HG02943 (cell line): ENCODE data around the gene CD99.
"Not testable (repeated sequence)": the region's sequence is repeated elsewhere in the genome, so short reads cannot be mapped to it uniquely, and the experiment has no call there.

Experiments used
- ATAC-seq: cut with Tn5 transposase; IDR thresholded peaks from one replicate; pipeline ENCODE4 v1.9.1; 2021; ENCODE audit warnings: mild to moderate bottlenecking, low read depth, moderate library complexity; ENCODE audit not compliant: unreplicated experiment

CD99 gene

DNA sequence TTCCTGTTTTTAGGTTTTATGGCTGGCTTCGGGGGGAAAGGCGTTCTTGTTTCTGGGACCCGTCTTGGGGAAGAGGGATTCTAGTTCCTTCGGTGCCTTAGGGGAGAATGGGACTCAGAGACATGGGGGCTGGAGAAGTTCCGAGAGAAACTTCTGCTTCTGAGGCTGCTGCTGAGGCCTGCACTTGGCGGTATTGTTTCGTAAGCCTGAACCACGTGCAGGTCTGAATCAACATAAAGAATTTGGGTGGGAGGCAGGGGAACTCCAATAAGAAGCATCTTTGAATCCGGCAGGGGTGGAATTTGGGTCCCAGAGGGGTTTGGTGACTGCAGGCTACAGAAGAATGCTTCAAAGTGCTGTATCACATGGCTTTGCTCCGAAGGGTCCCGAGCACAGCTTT, 75.8 kb downstream of the CD99 start:
- no peak for ATAC-seq

DNA sequence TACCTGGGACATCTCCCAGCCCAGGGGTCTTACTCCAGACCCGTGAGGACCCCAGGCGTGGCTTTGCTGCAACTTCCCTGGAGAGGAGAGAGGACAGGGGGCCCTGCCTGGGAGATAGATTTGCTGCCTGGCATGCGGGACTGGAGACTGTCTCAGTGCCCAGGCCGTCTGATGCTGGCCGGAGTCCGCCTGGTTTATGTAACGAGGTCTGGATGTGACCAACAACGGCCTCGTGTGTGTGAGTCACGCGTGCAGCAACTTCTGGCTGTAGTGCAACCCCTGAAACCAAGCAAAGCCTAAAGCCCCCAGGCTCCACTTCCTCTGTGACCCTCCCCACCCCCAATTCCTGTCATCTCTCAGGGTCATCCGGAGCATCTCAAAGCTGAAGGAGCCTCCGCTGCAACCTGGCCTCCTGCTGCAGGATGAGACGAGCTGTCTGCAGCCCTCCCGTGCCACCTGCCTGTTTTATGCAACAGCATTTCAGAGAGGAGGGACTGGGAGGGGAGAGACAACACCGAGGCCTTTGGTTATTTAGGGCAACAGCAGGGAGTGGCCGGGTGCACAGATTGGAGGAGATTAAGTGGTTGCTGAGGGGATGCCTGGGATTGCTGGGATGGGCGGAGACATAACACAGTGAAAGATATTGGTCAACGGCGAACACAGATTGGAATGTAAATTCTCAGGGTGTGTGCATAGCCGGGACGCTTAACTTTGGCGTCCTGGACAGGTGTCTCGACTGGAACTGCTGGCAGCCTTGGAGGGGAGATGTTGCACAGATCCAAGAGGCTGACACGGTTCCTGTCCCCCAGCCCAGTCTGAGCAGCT, 76.7 kb downstream of the CD99 start:
- no peak for ATAC-seq

DNA sequence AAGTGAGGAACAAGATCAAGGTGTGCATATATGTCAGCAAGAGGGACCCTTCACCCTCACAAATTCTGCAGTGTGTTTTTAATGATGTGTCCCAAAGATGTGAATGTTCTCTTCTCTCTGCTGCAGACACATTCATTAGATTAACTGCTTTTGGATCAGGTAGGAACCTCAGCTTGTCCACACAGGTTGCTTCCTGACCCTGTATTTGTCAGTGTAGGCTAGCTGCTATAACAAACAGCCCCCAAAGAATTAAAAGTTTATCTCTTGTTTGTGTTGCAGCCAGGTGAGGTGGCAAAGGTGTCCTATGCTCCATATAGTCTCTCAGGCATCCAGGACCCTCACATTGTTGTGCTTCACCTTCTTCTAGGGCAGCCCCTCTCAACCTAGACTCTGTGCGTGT, 78.5 kb downstream of the CD99 start:
- no peak for ATAC-seq

DNA sequence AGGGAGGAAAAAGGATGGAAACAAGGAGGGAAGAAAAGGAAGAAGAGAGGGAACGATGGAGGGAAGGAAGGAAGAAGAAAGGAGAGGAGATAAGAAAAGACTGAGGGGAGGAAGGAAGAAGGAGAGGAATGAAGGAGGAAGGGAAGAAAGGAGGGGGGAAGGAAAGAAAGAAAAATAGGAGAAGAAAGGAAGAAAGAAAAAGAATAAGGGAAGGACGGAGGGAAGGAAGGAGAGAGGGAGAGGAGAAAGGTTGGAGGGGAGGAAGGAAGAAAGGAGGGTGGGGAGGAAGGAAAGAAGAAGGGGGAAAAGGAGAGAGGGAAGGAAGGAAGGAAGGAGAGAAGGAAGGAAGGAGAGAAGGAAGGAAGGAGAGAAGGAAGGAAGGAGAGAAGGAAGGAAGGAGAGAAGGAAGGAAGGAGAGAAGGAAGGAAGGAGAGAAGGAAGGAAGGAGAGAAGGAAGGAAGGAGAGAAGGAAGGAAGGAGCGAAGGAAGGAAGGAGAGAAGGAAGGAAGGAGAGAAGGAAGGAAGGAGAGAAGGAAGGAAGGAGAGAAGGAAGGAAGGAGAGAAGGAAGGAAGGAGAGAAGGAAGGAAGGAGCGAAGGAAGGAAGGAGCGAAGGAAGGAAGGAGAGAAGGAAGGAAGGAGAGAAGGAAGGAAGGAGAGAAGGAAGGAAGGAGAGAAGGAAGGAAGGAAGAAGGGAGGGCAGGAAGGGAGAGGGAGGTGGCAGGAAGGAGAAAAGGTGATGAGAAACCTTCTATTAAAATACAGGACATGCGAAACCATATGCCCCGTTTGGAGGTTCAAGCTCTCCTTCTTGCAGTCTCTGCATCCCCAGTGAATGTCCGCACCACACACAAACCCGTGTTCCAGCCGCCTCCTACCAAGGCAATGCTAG, 82.3 kb downstream of the CD99 start:
- not testable (repeated sequence) for ATAC-seq

DNA sequence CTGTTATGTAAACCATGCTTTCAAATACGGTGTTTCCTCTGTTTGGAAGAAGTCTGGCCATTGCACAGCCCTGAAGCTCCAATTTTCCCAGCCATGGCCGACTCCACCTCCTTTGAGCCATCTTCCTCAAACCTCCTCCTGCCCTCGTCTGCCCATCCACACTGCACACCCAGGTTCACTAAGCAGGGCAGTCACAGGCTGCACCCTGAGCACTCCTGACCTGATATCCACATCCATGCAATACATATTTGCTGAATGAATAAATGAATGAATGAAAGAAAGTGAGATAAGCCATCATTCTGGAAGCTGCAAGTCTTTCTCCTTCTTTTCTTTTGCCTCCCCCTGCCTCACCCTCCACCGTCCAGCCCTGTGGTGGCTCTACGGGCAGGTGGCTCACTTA, 83.0 kb downstream of the CD99 start:
- ATAC-seq: no peak

DNA sequence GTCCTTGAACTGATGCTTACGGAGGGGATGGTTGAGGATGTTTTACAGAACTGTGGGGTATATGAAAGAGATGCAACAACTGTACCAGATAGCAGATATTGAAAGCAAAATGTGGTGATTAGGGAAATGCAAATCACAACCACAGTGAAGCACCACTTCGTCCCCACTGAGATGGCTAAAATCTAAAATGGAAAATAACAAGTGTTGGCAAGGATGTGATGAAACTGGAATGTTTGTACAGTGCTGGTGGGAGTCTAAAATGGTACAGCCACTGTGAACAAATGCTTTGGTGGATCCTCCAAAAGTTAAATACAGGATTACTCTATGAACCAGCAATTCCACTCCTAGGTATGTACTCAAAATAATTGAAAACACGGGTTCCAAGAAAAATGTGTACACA, 83.7 kb downstream of the CD99 start:
- no peak for ATAC-seq

DNA sequence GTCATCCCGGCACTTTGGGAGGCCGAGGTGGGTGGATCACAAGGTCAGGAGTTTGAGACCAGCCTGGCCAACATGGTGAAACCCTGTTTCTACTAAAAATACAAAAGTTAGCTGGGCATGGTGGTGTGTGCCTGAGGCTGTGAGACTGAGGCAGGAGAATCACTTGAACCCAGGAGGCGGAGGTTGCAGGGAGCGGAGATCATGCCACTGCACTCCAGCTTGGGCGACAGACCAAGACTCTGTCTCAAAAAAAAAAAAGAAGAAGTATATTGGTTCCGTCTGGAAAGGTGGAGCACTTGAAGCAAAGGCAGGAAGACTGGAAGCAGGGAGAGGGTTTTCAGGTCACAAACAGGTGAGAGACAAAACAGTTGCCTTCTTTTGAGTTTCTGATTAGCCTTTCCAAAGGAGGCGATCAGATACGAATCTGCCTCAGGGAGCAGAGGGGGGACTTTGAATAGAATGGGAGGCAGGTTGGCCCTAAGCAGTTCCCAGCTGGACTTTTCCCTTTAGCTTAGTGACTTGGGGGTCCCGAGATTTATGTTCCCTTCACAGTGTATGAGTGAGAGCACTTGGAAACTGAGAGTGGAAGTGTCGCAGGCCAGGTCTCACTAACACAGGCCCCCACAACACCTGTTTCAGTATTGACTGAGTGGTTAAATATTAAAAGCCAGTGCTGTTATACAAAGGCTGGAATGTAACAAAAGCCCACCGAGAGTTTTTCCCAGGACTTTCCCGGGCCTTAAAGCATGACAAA, 89.6 kb downstream of the CD99 start:
- ATAC-seq: not testable (repeated sequence)

DNA sequence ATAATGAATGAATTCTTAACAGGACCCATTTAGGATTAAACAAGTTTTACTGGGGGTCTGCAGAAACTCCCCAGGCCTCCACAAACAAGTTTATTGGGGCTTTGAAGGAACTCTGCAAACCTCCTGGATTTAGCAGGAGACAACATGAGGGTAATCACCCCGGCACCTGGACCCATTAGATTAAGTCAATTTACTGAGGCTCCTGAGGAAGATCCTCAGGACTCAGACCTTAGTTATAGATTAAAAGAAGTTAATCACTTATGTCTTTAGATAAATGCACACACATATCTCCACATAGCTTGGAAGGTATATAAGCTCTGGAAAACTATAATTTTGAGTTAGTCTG, 90.1 kb downstream of the CD99 start:
- no peak for ATAC-seq

DNA sequence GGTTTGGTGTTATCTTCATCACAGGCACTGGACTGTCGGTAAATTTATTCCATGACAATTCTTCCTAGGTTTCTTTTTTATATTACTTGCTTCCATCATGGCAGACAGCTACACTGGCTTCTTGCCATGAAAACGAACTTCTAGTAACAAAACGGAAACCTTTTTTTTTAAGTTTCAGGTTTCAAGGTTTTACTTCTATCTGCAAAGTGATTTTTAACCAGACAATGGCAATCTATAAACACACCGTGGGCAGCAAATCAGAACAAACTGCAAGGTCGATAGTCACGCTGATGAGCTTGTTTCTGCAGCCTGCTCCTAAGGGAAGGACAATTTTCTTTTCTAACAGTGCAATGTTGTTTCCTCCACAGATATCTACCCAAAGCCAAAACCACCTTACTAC, 90.6 kb downstream of the CD99 start:
- peak; percentile 52 for ATAC-seq

DNA sequence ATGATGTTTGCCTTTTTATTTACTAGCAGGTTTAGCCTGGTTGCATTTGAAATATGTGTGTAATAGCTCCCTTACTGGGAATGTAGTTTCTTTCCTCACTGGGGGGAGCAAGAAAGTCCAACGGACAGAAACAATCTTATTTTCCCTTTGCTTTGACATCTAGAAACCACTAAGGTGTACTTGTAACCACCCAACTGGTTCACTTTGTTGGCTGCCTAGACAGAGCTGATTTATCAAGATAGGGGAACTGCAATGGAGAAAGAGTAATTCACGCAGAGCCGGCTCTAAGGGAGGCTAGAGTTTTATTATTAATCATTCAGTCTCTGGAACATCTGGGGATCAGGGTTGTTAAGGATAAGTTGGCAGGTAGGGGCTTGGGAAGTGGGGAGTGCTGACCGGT, 91.1 kb downstream of the CD99 start:
- ATAC-seq: no peak

DNA sequence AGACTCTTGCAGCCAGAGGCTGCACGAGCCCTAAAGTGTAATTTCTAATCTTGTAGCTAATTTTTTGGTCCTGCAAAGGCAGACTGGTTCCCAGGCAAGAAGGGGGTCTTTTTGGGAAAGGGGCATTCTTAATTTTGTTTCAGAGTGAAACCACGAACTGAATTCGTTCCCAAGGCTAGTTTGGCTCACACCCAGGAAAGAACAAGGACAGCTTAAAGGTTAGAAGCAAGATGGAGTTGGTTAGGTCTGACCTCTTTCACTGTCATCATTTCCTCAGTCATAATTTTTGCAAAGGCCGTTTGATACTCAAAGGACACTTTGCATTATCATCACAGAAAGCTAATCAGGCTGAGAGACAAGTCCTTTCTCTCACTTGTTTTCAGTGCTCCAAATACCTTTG, 91.7 kb downstream of the CD99 start:
- ATAC-seq: no peak

DNA sequence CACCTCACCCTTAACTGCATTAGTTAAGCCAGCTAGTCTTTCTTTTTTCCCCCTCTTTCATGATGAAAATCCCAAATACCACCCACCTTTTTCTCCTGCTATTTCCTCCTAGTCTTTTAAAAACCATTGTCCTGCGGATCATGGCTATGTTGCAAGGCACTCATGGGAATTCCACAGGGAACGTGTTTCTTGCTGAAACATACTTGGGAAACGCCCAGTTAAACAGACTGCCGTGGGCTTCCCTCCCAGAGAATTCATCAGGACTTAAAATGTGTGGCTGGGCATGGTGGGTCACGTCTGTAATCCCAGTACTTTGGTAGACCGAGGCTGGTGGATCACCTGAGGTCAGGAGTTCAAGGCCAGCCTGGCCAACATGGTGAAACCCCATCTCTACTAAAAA, 92.9 kb downstream of the CD99 start:
- no peak for ATAC-seq

DNA sequence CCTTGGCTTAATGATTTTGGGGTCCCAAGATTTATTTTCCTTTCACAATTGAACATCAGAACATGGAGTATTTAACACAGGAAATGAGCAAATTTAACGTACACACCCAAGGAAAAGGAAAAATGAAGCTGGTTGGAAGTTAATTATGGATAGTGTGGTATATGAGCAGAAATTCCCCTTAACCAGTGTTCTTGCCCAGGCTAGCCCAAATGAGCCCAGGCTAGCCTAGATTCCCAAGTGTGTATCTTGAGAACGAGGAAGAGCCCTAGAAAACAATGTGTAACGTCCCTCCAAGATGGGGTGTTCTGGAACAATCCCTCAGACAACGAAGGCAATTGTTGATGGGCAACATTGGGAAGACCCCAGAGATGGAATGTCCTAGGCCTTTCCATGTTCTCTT, 94.4 kb downstream of the CD99 start:
- ATAC-seq: no peak

DNA sequence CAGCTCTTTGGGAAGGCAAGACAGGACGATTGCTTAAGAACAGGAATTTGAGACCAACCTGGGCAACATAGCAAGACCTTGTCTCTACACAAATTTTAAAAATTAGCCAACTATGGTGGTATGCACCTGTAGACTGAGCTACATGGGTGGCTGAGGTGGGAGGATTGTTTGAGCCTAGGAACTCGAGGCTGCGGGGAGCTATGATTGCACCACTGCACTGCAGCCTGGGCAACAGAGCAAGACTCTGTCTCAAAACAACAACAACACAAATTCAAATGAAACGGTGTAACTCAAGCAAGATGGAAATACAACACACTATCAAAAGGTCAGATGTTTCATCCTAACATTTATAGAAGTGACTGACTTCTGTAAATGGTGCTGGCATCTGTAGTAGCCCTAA, 97.9 kb downstream of the CD99 start:
- no peak for ATAC-seq

DNA sequence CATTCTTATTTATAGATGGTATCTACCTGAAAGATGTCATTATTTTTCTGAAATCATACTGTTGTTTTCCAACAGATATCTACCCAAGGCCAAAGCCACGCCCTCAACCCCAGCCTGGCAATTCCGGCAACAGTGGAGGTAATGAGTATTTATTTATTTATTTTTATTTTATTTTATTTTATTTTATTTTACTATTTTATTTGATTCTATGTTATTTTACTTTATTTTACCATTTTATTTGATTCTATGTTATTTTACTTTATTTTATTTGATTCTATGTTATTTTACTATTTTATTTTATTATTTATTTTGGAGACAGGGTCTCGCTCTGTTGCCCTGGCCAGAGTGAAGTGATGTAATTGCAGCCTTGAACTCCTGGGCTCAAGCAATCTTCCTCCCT, 98.5 kb downstream of the CD99 start:
- ATAC-seq: no peak
